Cardiac fibroblast (primary cell): ENCODE data around the gene KIR2DL3.
"Not testable (repeated sequence)": the region's sequence is repeated elsewhere in the genome, so short reads cannot be mapped to it uniquely, and the experiment has no call there.

ENCODE experiments used
- DNase-seq, 2 donors: peaks; one replicate each; pipeline versions ENCODE4 v3.0.0 to v3.0.0-alpha.2; 2010; ENCODE audit warnings: low read depth in 2 of 2
- H3K4me3 ChIP-seq, 2 donors: replicated peaks in 1 of 2; 1 replicate in 1 of 2; 2 replicates in 1 of 2; pipeline ENCODE4 v1.5.1; 2011; ENCODE audit warnings: low read depth in 2 of 2, low read length in 2 of 2, mild to moderate bottlenecking in 2 of 2, moderate library complexity in 1 of 2
- TF ChIP-seq, protein P1 (sequence below): IDR thresholded peaks from one replicate; pipeline ENCODE4 v1.5.1; 2011; ENCODE audit warnings: low read depth, mild to moderate bottlenecking, low read length, inconsistent platforms

KIR2DL3 gene

DNA sequence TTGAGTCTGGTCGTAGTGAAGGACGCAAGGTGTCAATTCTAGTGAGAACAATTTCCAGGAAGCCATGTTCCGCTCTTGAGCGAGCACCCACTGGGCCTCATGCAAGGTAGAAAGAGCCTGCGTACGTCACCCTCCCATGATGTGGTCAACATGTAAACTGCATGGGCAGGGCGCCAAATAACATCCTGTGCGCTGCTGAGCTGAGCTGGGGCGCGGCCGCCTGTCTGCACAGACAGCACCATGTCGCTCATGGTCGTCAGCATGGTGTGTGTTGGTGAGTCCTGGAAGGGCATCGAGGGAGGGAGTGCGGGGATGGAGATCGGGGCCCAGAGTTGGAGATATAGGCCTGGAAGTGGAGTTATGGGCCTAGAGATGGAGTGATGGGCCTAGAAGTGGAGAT is at the start of gene KIR2DL3:
Gene KIR2DL3 (plus strand): TSS at position 208 of the 400 bp plus-strand sequence. CDS start 33 bp downstream, at position 241.
- DNase-seq, H3K4me3 ChIP-seq: not testable (repeated sequence)

DNA sequence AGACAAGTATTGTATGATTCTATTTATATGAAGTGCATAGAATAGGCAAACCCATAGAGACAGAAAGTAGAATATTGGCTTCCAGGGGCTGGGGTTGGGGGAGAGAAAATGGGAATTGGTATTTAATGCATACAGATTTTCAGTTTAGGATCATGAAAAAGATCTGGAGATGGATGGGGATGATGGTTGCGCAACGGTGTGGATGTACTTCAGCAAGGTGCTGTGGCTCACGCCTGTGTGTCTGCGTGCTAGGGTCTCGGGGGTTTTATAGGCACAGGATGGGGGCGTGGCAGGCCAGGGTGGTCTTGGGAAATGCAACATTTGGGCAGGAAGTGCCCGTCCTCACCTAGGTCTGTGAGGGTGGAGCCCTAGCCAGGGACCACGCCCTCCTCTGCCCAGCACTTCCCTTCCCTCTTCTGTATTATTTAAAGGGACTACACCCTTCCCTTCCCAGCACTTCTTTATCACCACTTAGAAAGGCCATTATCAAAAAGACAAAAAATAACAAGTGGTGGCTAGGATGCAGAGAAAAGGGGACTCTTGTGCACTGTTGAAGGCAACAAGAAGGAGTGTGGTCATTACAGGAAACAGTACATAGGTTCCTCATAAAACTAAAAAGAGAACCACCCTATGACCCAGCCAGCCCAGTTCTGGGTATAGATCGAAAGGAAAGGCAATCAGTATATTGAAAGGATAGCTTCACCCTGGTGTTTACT is 46.6 kb upstream of the KIR2DL3 start:
- TF ChIP-seq, protein P1, sequence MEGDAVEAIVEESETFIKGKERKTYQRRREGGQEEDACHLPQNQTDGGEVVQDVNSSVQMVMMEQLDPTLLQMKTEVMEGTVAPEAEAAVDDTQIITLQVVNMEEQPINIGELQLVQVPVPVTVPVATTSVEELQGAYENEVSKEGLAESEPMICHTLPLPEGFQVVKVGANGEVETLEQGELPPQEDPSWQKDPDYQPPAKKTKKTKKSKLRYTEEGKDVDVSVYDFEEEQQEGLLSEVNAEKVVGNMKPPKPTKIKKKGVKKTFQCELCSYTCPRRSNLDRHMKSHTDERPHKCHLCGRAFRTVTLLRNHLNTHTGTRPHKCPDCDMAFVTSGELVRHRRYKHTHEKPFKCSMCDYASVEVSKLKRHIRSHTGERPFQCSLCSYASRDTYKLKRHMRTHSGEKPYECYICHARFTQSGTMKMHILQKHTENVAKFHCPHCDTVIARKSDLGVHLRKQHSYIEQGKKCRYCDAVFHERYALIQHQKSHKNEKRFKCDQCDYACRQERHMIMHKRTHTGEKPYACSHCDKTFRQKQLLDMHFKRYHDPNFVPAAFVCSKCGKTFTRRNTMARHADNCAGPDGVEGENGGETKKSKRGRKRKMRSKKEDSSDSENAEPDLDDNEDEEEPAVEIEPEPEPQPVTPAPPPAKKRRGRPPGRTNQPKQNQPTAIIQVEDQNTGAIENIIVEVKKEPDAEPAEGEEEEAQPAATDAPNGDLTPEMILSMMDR: no peak
- DNase-seq: no peak
- H3K4me3 ChIP-seq: no peak overlapping the region

DNA sequence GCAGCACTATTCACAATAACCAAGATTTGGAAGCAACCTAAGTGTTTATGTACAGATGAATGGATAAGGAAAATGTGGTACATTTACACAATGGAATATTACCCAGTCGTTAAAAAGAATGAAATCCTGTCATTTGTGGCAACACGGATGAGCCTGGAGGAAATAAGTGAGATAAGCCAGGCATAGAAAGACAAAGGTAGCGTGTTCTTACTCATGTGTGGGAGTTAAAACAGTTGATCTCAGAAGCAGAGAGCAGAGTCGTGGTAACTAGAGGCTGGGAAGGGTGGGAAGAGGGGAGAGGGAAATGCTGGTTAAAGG is 46.1 kb upstream of the KIR2DL3 start:
- DNase-seq: no peak
- H3K4me3 ChIP-seq: no peak overlapping the region
- TF ChIP-seq, protein P1: no peak

DNA sequence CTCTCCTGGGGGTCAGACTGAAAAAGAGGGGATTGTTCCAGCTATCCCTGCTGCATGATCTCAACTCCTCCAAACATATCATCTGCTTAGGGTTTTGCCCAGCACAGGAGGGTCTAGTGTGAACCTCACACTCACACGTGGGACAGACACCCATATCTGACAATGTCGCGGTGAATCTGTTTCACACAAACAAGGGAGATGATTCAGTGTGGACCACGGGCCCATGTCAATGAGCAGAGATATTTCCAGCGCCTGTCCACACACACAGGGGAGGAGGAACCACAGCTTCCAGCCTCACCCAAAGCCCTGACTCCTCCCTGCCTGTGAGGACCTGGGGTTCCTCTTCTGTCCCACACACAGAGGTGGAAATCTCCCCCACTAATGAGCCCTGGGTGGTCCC is 43.7 kb upstream of the KIR2DL3 start:
- DNase-seq: no peak

DNA sequence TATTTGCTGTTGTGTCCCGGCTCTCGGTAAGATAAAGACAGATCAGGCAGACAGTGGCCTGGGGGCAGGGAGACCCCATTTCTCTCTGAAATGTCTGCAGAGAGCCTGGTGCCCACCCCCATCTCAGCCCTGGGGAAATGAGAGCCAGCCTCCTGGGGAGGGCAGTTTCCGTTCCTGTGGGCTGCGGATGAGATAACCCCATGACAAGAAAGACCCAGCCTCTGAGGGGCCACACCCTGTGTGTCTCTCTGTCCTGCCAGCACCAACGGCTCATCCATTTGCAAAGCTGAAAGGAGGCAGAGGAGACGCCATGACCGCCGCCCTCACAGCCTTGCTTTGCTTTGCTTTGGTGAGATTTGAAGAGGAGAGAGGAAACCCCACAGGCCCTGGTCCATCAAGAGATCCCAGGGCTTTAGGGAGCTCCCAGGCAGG is 42.2 kb upstream of the KIR2DL3 start:
- TF ChIP-seq, protein P1: no peak
- DNase-seq: no peak
- H3K4me3 ChIP-seq: no peak overlapping the region

More for the DNA sequence above, 43.7 kb upstream of the KIR2DL3 start:
- H3K4me3 ChIP-seq: no peak overlapping the region
- TF ChIP-seq, protein P1: no peak

DNA sequence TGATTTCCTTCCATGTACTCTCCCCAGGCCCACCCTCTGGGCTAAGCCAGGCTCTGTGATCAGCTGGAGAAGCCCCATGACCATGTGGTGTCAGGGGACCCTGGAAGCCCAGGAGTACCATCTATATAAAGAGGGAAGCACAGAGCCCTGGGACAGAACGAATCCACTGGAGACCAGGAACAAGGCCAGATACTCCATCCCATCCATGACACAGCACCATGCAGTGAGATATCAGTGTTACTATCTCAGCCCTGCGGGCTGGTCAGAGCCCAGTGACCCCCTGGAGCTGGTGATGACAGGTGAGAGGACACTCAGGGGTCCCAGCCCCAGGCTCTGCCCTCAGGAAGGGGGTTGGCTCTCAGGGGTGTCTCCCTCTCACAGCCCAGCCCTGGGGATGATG is 41.5 kb upstream of the KIR2DL3 start:
- no peak for DNase-seq
- TF ChIP-seq, protein P1: no peak
- no peak overlapping the region for H3K4me3 ChIP-seq

DNA sequence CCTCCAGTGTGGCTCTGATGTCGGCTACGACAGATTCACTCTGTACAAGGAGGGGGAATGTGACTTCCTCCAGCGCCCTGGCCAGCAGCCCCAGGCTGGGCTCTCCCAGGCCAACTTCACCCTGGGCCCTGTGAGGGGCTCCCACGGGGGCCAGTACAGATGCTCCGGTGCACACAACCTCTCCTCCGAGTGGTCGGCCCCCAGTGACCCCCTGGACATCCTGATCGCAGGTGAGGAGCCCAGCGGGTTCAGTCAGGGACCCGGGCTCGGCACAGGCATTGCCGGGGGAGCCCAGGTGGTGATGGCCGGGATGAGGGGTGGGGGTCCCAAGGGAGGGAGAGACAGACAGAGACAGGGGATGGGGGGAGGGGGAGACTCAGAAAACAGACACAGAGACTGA is 40.6 kb upstream of the KIR2DL3 start:
- not testable (repeated sequence) for H3K4me3 ChIP-seq, DNase-seq

DNA sequence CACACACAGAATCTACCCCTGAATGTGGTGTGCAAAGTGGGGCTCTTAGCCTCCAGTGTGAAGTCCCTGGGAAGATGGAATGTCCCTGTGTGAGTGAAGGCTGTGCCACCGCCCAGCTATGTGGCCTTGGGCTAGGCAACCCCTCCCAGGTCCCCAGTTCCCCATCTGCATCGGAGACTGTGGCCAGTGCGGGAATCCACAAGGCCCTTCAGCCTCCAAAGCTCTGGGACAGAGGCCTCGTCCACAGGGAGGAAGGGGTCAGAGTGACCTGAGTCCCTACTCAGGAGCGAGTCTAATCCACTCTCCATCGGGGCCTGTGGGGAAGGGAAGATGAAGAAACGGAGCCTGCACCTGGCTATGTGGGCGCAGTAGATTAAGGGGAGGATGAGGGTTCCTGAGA is 33.4 kb upstream of the KIR2DL3 start:
- no peak overlapping the region for H3K4me3 ChIP-seq
- TF ChIP-seq, protein P1: no peak
- DNase-seq: no peak
